Glutamatergic neuron (in vitro differentiated cells): ENCODE data around the gene CNOT1. TPM values are rescaled to one million over a fixed set of nuclear protein-coding genes. Genes with fewer than 3 reads are reported as not detected.

ENCODE experiments used
- DNase-seq: peaks from one replicate; pipeline ENCODE4 v3.0.0; 2022
- H3K27ac Mint-ChIP-seq: one replicate; pipeline ENCODE4 v1.8.0; 2020; ENCODE audit warnings: mild to moderate bottlenecking, mixed read lengths, inconsistent platforms; ENCODE audit not compliant: unreplicated experiment
- H3K27me3 Mint-ChIP-seq: one replicate; pipeline ENCODE4 v1.8.0; 2020; ENCODE audit warnings: mild to moderate bottlenecking, moderate library complexity, mixed read lengths, inconsistent platforms; ENCODE audit not compliant: unreplicated experiment
- H3K36me3 Mint-ChIP-seq: one replicate; pipeline ENCODE4 v1.8.0; 2020; ENCODE audit warnings: mild to moderate bottlenecking, mixed read lengths, inconsistent platforms; ENCODE audit not compliant: unreplicated experiment
- H3K4me1 Mint-ChIP-seq: one replicate; pipeline ENCODE4 v1.8.0; 2020; ENCODE audit warnings: mild to moderate bottlenecking, low read depth, mixed read lengths, inconsistent platforms; ENCODE audit not compliant: unreplicated experiment
- H3K4me3 Mint-ChIP-seq: one replicate; pipeline ENCODE4 v1.8.0; 2020; ENCODE audit warnings: mild to moderate bottlenecking, mixed read lengths, inconsistent platforms; ENCODE audit not compliant: unreplicated experiment
- H3K9me3 Mint-ChIP-seq: one replicate; pipeline ENCODE4 v1.8.0; 2020; ENCODE audit warnings: mild to moderate bottlenecking, moderate library complexity, mixed read lengths, inconsistent platforms; ENCODE audit not compliant: unreplicated experiment
- total RNA-seq: library from RNA; stranded (reverse); fragmentation: NEBNext Ultra II Directional; extraction: Animal tissue kit (Norgen Biotek cat#: 25700); gene quantifications from one replicate; pipeline ENCODE4 v1.2.1, GENCODE V29; 2021; ENCODE audit not compliant: unreplicated experiment
- TF ChIP-seq, protein P1 (sequence below): fragments of 200-600 bp; sonication (generic); IDR thresholded peaks from one replicate; pipeline ENCODE4 v1.5.0; 2021; ENCODE audit not compliant: partially characterized antibody, unreplicated experiment

CNOT1 gene
- total RNA-seq, 1 donor from 2014 or later: 165 TPM

DNA sequence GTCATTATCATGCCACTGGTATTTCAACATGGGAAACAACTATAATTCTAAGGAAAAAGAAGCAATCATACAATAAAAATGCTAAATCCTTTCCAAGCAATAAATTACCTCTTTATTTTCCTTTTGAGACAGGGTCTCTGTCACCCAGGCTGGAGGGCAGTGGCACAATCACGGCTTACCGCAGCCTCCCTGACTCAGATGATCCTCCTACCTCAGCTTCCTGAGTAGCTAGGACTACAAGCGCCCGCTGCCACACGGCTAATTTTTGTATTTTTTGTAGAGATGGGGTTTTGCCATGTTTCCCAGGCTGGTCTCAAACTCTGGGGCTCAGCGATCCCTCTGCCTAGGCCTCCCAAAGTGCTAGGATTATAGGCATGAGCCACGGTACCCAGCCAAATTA lies 24.1 kb downstream of the CNOT1 start:
- Mint-ChIP-seq H3K9me3 (no peaks in the 10 kb centered on the region), H3K4me3 (no peak overlapping the region), H3K36me3 (peaks cover 4% of the 10 kb centered on the region), H3K27ac (no peak overlapping the region), H3K4me1 (no peaks in the 10 kb centered on the region), H3K27me3 (no peaks in the 10 kb centered on the region)
- DNase-seq: no peak
- TF ChIP-seq, protein P1, sequence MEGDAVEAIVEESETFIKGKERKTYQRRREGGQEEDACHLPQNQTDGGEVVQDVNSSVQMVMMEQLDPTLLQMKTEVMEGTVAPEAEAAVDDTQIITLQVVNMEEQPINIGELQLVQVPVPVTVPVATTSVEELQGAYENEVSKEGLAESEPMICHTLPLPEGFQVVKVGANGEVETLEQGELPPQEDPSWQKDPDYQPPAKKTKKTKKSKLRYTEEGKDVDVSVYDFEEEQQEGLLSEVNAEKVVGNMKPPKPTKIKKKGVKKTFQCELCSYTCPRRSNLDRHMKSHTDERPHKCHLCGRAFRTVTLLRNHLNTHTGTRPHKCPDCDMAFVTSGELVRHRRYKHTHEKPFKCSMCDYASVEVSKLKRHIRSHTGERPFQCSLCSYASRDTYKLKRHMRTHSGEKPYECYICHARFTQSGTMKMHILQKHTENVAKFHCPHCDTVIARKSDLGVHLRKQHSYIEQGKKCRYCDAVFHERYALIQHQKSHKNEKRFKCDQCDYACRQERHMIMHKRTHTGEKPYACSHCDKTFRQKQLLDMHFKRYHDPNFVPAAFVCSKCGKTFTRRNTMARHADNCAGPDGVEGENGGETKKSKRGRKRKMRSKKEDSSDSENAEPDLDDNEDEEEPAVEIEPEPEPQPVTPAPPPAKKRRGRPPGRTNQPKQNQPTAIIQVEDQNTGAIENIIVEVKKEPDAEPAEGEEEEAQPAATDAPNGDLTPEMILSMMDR: no peak

DNA sequence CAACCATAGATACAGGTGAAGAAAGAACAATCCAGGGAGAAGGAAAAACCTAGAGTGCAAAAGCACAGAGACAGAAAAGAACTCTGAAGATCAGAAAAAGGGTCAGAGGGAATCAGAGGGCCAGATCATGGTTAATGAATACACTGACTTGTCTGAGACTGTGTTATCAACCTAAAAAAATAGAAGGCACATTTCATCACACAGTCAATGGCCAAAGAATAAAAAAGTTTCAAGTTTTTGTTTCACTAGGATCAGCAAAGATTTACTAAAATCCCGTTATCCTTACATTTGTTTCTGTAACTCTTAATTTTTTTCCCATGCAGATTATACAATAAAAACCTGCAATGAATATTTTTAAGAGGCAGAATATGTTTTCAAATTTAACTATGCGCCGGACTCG lies 38.5 kb downstream of the CNOT1 start:
- Mint-ChIP-seq H3K36me3 (no peaks in the 10 kb centered on the region), H3K27ac (no peak overlapping the region), H3K9me3 (no peaks in the 10 kb centered on the region), H3K4me3 (no peak overlapping the region), H3K27me3 (no peaks in the 10 kb centered on the region), H3K4me1 (no peaks in the 10 kb centered on the region)
- DNase-seq: no peak
- TF ChIP-seq, protein P1: no peak

DNA sequence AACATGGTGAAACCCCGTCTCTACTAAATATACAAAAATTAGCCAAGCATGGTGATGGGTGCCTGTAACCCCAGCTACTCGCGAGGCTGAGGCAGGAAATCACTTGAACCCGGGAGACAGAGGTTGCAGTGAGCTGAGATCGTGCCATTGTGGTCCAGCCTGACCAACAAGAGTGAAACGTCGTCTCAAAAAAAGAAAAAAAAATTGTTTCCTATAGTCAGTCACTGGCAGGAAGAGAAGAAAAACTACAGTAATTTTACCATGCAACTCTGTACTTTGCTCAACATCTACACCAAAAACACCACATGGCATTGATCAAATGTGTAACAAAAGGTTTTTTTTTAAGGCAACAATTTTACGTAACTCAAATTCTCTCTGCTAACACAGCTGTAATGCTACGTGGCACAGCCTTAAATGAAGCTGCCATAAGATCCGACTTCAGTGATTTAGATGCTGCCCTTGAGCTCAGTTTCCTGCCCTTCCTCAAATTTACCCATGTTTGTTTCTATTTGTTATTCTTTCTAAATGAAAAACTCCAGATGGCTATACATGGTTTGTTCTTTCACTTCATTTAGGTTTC lies 40.2 kb downstream of the CNOT1 start:
- Mint-ChIP-seq H3K27ac (no peak overlapping the region), H3K9me3 (no peaks in the 10 kb centered on the region), H3K27me3 (no peaks in the 10 kb centered on the region), H3K4me1 (no peaks in the 10 kb centered on the region), H3K36me3 (no peaks in the 10 kb centered on the region), H3K4me3 (no peak overlapping the region)
- TF ChIP-seq, protein P1: no peak
- no peak for DNase-seq

DNA sequence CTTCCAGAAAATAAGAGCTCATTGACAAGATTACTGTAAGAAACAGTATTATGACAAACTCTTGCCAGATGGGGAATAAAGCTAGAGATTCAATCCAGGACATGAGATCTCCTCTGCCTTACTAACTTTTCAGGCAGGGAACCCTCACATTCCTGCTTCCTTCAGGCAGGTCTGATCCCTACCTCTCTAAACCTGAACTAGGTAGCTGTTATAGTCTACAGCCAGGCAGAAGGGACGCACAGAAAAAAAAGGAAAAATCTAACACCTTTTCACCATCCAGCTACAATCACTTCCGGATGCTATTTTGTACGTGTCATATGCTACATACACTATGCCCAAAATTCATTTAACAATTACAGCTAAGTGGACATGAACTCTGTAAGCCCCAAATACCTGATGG lies 41.2 kb downstream of the CNOT1 start:
- no peak overlapping the region for H3K4me3 Mint-ChIP-seq
- no peaks in the 10 kb centered on the region for H3K36me3 Mint-ChIP-seq
- H3K27me3 Mint-ChIP-seq: no peaks in the 10 kb centered on the region
- H3K9me3 Mint-ChIP-seq: no peaks in the 10 kb centered on the region
- no peaks in the 10 kb centered on the region for H3K4me1 Mint-ChIP-seq
- TF ChIP-seq, protein P1: no peak
- peak overlapping the region; percentile 53 for H3K27ac Mint-ChIP-seq
- DNase-seq: no peak

DNA sequence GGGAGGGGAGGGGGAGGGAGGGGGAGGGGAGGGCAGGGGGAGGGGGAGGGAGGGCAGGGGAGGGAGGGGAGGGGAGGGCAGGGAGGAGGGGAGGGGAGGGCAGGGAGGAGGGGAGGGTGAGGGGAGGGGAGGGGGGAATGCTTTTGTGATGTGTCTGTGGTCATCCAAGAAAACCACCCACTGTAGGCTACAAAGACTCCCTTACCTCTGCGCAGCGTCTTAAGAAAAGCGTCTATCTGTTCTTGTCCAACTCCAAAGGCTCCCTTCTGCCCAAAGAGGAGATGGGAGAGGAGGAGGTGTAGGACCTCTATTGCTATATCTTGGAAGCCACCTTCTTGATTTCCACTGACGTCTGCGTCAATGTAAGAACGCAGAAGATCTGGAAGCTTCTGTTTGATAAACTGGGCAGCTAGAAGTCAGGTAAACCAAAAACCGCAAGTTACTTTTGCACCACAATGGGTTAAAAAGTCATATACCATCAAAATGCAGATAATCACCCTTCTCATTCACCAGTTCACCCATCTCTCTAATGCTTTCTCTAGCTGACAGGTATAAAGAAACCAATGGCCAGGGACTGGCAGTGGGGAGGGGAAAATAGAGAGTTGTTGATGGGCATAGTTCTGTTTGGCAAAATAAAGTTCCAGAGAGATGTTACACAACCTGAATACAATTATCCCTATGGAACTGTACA lies 43.1 kb downstream of the CNOT1 start:
- TF ChIP-seq, protein P1: no peak
- DNase-seq: no peak
- Mint-ChIP-seq H3K9me3 (no peaks in the 10 kb centered on the region), H3K4me1 (no peaks in the 10 kb centered on the region), H3K27ac (no peak overlapping the region), H3K36me3 (no peaks in the 10 kb centered on the region), H3K27me3 (no peaks in the 10 kb centered on the region), H3K4me3 (no peak overlapping the region)
